ENCODE data around the gene ID2. TPM values are rescaled to one million over a fixed set of nuclear protein-coding genes. Genes with fewer than 3 reads are reported as not detected.

Gene ID2
- total RNA-seq, 2 donors from 2014 or later = 172 to 238 TPM

GRCh38 chr2:8643250-8643995, 38.4 kb upstream of the ID2 start:
- 65% methylated on average over 7 of the region's 7 CpGs for WGBS

GRCh38 chr2:8643996-8644356, 37.9 kb upstream of the ID2 start:
- Histone ChIP-seq H3K4me3 (no peak overlapping the region), H3K36me3 (no peaks in the 10 kb centered on the region), H3K27me3 (replicated peaks; ENCODE audit: insufficient read depth) (no peaks in the 10 kb centered on the region), H3K4me1 (replicated peaks) (no peaks in the 10 kb centered on the region), H3K27ac (no peak overlapping the region), H3K9me3 (no peaks in the 10 kb centered on the region)
- intact Hi-C loops (cut with DNase I) = no loop called here
- no peak for DNase-seq (ENCODE audit: low spot score)
- WGBS = 97% methylated on average over 5 of the region's 5 CpGs
- TF ChIP-seq CTCF (IDR thresholded peaks at IDR 0.05) (no peak), POLR2A (IDR thresholded peaks at IDR 0.05) (no peak), POLR2AphosphoS5 (IDR thresholded peaks at IDR 0.05) (no peak)

More at GRCh38 chr2:8643250-8643995, 38.4 kb upstream of the ID2 start:
- intact Hi-C loops (cut with DNase I) = no loop called here
- DNase-seq (ENCODE audit: low spot score) = no peak
- no peaks in the 10 kb centered on the region for H3K36me3 ChIP-seq
- no peak overlapping the region for H3K27ac ChIP-seq
- H3K27me3 ChIP-seq (replicated peaks; ENCODE audit: insufficient read depth) = no peaks in the 10 kb centered on the region
- no peaks in the 10 kb centered on the region for H3K9me3 ChIP-seq
- no peak overlapping the region for H3K4me3 ChIP-seq
- H3K4me1 ChIP-seq (replicated peaks) = no peaks in the 10 kb centered on the region
- TF ChIP-seq POLR2AphosphoS5 (IDR thresholded peaks at IDR 0.05) = no peak
- TF ChIP-seq POLR2A (IDR thresholded peaks at IDR 0.05) = no peak
- TF ChIP-seq CTCF (IDR thresholded peaks at IDR 0.05) = no peak

- H3K27ac ChIP-seq = no peak overlapping the region
- intact Hi-C loops (cut with DNase I) = no loop called here
- DNase-seq (ENCODE audit: low spot score) = no peak
- H3K9me3 ChIP-seq = no peaks in the 10 kb centered on the region
- no peaks in the 10 kb centered on the region for H3K36me3 ChIP-seq
- WGBS = 95% methylated on average over 15 of the region's 19 CpGs
- H3K4me3 ChIP-seq = no peak overlapping the region
- H3K27me3 ChIP-seq (replicated peaks; ENCODE audit: insufficient read depth) = no peaks in the 10 kb centered on the region
- TF ChIP-seq CTCF (IDR thresholded peaks at IDR 0.05) = no peak
- TF ChIP-seq POLR2A (IDR thresholded peaks at IDR 0.05) = no peak
- TF ChIP-seq POLR2AphosphoS5 (IDR thresholded peaks at IDR 0.05) = no peak
- H3K4me1 ChIP-seq (replicated peaks) = no peaks in the 10 kb centered on the region
Observed at GRCh38 chr2:8644605-8645175, 37.2 kb upstream of the ID2 start.

GRCh38 chr2:8645176-8645831, 36.6 kb upstream of the ID2 start:
- no peaks in the 10 kb centered on the region for H3K4me1 ChIP-seq (replicated peaks)
- WGBS = 96% methylated on average over 33 of the region's 51 CpGs
- H3K36me3 ChIP-seq = no peaks in the 10 kb centered on the region
- no peak overlapping the region for H3K4me3 ChIP-seq
- TF ChIP-seq POLR2A (IDR thresholded peaks at IDR 0.05) (no peak), POLR2AphosphoS5 (IDR thresholded peaks at IDR 0.05) (no peak), CTCF (IDR thresholded peaks at IDR 0.05) (no peak)
- no peak for DNase-seq (ENCODE audit: low spot score)
- no peak overlapping the region for H3K27ac ChIP-seq
- no peaks in the 10 kb centered on the region for H3K9me3 ChIP-seq
- H3K27me3 ChIP-seq (replicated peaks; ENCODE audit: insufficient read depth) = no peaks in the 10 kb centered on the region
- intact Hi-C loops (cut with DNase I) = no loop called here
